Stimulated activated CD4-positive, alpha-beta T cell treated with anti-CD3 and anti-CD28 coated beads, TNF-alpha, amount 100 ng/mL, for 1 hour (primary cell): Measurements from ENCODE around the gene DPYSL5.
"Not testable (repeated sequence)": the region's sequence is repeated elsewhere in the genome, so short reads cannot be mapped to it uniquely, and the experiment has no call there.

Source experiments
- DNase-seq, 3 donors: peaks; one replicate each; pipeline ENCODE4 v3.0.0-alpha.2; 2020; ENCODE audit warnings: low read depth in 3 of 3, low spot score in 1 of 3

The DPYSL5 gene, protein sequence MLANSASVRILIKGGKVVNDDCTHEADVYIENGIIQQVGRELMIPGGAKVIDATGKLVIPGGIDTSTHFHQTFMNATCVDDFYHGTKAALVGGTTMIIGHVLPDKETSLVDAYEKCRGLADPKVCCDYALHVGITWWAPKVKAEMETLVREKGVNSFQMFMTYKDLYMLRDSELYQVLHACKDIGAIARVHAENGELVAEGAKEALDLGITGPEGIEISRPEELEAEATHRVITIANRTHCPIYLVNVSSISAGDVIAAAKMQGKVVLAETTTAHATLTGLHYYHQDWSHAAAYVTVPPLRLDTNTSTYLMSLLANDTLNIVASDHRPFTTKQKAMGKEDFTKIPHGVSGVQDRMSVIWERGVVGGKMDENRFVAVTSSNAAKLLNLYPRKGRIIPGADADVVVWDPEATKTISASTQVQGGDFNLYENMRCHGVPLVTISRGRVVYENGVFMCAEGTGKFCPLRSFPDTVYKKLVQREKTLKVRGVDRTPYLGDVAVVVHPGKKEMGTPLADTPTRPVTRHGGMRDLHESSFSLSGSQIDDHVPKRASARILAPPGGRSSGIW

DNA sequence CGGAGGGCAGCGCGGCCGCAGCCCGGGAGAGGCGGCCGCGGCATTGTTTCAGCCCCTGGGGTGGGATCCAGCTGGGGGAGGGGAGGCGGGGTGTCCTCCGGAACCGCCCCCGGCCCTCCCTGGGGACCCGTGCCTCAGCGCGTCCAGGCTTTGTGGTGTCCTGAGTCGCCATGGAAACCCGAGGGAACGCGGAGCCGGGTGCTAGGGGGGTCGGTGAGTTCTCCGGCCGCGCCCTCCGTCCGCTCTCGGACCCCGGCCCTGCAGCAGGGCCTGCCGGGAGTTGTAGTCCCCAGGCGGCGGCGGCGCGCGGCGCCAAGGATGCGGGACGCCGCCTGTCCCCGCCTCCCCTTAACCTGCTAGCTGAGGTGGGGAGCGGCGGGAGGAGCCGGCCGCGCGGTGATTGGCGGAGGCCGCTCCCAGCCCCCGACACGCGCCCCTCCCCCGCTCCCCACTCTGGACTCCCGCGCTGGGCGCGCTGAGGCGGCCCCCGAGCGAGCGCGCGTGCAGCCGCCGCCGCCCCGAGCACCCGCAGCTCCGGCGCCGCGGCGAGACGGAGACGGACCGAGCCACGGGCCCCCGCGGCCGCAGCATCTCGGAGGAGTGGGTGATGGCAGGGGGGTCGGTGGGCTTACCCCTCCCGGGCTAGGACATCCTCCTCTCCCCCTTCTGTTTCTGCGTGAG is at the start of gene DPYSL5:
TSS of gene DPYSL5 (plus strand) at position 478 of the 681 bp plus-strand sequence. CDS start 50,368 bp downstream, outside the sequence.
- DNase-seq = no peak

DNA sequence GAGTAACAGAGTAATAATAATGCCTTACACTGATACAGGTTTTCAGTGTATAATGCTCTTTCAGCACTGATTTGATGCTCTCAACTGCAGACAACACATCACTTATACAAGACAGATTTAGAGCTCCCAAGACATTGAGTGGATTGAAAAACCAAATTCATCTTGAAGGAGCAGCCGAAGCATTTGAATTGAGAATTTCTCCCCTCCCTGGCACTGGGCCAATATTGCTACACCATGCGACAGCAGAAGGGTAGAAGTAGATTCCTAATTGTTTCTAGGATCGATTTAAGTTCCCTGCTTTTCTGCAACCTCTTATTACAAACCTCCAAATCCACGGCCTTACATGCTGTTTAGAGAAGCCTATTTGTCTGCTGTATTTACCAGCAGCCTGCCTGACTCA is 46.6 kb upstream of the DPYSL5 start:
- DNase-seq = no peak

DNA sequence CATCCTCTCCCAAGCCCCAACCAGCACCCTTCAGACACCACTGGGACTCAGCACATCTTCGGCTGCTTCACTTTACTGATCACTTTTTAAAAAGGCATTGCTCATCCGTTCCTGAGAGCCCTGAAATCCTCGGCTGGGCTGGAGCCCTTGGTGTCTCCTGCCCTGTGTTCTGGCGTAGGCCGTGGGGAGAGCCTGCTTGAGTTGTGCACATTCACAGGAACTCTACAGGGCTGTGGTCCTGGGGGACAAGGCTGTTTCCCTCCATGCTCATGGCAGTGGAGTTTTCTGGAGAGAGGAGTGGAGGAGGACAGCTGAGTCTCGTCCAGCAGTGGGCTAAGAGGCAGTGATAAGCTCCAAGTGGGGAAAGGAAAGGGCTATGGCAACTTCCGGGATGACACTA is 46.1 kb upstream of the DPYSL5 start:
- DNase-seq = no peak

DNA sequence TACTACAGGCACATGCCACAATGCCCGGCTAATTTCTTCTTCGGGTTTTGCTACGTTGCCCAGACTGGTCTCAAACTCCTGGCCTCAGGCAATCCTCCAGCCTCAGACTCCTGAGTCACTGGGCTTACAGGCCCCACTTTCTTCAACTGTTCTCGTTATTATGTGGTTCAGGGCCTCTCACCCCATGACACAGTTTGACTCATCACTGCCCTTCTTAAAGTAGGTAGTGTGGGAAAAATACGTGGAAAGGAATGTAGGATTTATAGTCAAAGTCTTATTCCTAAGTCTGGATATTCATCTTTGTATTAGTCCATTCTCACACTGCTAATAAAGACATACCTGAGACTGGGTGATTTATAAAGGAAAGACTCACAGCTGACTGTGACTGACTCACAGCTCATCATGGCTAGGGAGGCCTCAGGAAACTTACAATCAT is 42.7 kb upstream of the DPYSL5 start:
- no peak for DNase-seq

DNA sequence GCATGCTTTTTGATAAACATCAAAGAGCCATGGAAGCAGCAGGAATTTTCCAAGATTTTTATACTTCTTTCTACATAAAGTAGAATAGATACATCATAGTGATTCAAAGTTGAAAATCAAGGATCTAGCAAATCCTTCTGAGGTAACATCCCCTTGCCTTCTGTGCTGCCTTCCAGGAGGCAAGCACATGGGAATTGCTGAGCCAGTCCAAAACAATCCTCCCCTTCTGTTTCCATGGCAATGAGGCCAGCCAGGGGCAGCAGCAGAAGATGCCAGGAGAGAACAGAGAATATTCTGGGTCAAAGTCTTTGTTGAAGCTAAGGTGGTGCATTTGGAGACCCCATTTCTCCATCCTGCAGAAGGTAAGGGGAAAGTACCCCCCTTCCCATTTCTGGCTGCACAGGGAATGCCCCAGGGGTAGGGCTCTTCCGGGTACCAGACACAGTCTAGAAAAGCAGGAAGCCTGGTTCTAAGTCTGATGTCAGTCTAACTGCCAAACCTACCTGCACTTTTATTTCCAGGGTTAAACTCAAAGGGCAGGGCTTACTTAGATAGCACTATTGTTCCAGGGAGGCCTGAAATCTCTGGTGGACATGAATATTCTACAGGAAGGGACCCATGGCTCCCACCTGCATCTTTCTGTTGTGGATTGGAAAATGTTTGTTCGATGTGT is 40.0 kb upstream of the DPYSL5 start:
- no peak for DNase-seq

DNA sequence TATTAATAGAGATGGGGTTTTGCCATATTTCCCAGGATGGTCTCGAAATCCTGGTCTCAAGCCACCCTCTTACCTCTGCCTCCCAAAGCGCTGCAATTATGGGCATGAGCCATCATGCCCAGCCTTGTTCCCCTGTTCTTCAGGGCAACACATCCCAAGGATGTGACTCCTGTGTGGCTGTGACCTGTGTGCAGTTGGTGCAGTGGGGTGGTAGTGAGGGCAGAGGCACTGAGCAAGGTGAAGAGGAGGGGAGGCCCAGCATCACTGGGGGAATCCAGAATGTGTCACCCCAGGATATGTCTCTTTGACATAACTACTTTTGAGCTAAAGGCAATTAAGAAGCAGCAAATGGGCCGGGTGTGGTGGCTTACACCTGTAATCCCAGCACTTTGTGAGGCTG is 38.7 kb upstream of the DPYSL5 start:
- no peak for DNase-seq

DNA sequence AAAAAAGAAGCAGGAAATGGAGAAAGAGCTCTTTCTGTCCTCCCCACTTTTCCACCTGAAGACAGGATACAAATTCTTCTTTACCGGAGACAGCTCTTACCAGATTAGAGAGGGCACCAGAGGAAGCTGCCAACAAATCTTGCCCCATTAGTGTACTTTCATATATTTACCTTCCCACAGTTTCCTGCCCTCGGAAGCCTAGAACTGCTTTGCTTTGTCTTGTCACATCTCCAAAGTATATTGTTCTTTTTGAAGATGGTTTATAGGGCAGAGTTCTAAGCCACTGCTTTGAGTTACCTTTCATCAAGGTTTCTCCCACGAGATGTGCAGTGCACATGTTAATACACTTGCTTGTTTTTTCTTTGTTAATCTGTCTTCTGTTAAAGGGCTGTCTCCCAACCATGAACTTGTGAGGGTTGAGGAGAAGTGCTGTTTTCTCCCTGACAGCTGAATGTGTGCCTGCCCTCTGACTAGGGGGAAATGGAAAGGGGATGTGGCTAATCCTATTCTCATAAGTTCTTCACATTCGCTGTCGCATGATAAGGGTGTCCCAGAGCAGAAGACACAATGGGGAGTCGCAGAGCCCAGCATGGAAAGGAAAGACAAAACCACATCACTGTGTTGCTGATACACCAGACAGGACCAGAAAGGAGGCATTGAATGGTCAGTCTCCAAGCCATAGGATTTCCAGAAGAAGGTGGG is 37.9 kb upstream of the DPYSL5 start:
- DNase-seq = no peak

DNA sequence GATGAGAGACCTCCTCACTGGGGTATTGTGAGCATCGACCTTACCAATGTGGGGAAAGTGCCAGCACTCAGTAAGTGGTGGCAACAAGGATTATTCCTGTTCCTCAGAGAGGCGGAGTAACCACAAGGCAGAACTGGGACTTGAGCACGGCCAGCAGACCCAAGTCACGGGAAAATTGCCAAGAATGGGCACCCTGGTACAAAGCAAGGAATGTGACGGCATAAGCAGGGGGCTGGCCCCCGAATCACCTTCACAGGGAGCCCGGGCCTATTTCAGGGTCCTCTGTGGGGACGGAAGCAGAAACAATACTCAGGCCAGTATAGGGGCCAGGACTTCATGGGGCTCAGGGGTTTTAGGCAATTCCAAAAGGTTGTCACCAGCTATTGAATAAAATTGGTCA is 36.7 kb upstream of the DPYSL5 start:
- DNase-seq = no peak

DNA sequence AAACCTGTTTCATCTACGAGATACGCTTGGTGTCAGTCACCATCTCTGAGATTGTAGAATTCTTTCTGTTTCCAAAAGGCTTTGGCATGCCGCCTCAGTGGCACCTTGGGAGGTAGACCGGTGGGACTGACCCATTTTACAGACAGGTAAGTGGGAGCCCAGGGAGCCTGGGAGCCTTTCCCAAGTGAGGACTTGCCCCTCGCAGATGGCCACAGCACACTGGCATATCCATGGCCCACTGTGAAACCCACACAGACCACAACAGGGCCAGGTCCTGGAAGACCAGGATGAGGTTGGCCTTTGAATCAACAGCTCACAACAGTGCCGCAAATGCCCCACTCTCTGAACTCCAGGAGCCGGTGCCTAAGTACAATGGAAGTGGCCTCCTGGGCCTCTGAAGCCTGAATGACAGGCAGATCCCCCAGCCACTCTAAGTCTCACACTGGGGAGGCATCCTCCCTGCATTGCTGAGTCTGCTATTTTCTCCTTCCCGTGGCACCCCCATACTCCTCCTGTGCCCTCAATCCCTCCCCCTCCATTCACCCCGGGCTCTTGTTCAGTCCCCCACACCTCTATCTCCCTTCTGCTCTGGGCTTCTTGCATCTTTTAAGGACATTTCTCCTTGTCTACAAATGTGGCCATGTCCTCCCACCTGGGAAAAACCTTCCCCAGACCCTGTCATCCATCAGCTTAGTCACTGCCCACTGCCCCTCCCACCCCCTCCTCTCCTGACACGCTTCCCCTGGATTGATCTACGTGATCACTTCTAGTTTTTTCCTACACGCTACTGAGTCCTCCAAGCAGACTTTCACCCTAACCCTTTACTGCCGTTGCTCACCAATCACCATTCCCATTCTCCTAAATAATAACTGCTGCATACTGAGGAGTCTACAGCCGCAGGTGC is 35.9 kb upstream of the DPYSL5 start:
- DNase-seq = no peak

DNA sequence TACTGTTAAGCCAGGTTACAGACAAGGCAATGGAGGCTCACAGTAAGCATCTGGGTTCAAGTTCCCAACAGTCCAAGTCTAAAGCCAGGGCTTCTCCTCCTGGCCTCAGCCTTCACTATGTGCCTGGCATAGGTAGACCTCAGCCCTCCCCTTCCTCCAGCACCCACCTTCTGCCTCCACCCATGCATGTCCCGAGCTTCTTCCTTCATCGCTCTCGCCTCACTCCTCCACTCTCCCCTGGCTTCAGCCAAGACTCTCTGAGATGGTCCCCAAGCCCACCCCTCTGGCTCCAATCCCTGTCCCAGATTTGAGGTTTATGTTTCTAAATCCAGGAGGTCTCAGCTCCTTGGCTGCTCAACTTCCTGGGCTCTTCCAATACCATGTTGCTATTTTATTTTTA is 35.2 kb upstream of the DPYSL5 start:
- no peak for DNase-seq

DNA sequence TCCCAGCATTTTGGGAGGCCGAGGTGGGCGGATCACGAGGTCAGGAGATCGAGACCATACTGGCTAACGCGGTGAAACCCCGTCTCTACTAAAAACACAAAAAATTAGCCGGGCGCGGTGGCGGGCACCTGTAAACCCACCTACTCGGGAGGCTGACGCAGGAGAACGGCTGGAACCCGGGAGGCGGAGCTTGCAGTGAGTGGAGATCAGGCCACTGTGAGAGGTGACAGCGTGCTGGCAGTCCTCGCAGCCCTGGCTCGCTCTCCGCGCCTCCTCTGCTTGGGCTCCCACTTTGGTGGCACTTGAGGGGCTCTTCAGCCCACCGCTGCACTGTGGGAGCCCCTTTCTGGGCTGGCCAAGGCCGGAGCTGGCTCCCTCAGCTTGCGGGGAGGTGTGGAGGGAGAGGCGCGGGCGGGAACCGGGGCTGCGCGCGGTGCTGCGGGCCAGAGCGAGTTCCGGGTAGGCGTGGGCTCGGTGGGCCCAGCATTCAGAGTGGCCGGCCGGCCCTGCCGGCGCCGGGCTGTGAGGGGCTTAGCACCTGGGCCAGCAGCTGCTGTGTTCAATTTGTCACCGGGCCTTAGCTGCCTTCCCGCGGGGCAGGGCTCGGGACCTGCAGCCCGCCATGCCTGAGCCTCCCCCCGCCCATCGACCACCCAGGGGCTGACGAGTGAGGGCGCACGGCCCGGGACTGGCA is 33.7 kb upstream of the DPYSL5 start:
- not testable (repeated sequence) for DNase-seq

DNA sequence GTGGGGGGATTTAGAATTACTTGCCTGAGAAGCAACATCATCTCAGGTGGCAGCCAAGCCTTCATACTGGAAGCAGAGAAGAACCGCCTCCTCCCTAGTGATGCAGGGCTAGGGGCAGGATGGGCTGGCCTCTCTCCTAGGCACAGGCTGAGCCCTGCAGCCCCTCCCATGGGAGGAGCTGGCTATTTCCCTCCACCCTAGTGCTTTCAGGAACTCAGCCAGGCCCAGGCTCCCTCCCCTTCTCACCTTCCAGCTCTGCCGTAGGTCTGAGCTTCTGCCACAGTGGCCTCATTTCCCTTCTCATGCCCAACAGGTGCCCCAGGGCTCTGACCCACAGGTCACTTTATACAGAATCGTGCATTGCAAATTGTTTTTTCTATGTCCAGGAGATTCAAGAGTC is 31.0 kb upstream of the DPYSL5 start:
- DNase-seq = no peak

DNA sequence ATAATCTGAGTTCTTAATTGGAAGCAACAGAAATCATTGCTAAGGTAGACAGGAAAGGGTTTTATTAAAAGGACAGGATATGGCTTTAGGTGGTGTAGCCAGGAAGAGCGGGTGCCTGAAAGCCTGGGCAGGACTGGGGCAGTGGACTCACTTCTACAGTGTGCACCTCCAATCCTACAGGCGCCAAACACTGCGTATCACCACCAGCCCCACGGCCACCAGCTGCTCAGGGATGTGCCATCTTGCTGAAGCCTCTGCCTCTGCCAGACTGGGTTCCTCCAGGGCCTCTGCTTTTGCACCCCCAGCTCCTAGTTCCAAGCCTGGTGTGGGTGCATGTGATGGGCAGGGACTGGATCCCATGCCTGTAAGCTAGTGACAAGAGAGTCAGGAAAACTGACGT is 29.7 kb upstream of the DPYSL5 start:
- DNase-seq = no peak

DNA sequence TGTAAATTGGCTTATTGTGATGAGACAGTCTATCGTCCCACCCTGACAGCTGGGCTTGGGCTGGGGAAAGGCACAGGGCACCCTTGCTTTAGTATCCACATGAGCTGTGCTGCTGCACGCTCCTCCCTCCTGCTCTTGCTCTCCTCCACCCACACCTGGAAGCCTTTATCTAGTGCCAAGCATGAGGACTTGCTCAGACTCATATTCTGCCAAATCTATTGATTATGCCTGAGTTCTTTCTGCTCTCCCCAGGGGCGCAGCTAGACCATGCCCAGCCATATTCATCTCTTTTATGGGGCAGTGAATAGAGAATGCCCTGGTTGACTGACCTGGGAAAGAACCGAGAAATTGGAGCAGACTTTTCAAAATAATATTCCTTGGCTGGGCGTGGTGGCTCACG is 29.0 kb upstream of the DPYSL5 start:
- DNase-seq = no peak

DNA sequence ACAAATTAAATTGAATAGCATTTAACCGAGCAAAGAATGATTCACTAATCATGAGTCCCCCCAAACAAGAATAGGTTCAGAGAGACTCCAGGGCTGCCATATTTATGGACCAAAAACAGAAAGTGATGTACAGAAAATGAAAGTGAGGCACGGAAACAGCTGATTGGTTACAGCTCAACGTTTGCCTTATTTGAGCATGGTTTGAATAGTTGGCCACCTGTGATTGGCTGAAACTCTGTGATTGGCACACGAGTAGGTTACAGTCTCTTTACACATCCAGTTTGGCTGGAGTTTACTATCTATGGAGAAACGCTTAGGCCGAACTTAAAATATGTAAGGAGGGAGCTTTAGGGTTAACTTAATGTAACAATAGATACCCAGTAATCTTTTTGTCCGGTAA is 27.0 kb upstream of the DPYSL5 start:
- DNase-seq = no peak

DNA sequence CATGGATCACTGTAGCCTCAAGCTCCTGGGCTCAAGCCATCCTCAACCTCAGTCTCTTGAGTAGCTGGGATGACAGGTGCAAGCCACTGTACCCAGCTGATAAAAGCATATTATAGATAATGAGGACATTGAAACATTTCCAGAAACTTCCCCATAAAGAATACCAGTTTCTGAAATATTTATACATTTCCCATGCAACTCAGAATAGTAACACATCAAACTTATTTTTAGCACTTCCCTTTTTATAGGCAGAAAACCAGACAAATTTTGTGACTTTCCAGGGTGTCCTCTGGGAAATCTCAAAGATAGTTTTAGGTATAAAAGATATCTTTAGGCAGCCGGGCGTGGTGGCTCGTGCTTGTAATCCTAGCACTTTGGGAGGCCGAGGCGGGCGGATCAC is 25.1 kb upstream of the DPYSL5 start:
- no peak for DNase-seq

DNA sequence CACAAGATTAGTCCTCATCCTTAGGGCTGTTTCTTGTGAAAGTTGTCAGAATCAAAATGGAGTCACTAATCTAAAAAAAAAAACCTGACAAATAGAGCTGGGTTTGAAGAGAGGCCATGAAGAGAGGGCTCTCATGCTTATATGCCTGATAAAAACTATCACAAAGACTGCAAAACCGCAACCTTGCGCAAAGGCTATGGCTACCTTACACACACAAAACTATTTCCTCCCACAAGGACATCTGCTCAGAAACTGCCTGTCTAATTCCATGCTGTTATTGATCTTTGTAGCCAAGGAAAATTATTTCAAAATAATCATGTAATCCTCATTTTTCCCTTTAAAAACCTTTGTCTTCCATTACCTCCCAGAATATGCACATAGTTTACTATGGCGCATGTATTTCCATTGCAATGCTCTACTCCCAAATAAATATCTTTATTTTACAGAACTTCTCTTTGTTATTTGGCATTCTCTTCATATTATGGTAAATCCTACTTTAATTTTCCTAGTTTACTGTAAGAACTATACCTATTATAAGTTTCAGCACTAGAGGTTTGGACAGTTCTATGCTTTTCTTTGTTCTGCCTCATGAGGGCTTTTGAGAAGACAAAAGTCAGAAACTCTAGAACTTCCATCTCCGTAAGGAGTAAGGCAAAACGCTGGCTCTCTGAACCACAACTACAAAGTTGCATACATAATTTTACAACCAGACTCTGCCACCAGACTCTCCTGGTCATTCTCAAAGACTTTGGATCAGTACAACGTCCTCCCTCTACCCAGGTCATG is 9.6 kb upstream of the DPYSL5 start:
- no peak for DNase-seq

DNA sequence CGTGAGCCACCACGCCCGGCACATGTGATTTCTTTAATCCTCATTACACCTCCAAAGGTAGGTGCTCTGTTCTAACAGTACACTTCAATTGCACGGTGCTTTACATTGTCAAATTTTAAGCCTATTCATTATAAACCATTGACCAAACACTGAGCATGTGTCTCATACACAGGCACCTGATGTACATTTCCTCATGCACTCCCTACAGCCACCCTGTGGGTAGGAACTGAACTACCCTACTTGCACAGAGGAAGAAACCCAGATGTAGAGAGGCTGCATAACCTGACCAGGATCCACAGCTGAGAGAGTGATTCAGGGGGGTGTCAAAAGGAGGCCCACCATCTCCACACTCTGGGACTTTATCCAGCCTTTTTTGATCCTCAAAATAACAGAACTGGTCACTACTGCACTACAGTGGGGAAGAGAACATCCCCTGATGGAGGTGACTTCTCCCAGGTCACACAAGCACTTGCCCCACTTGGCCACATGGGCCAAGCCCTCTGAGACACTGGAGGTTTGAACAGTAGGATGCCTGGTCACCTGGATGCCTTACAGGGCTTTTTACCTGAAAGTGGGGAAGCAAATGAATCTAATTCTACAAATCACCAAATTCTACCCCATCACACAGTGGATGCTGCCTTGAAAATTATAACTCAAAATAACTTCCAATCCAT is 6.9 kb upstream of the DPYSL5 start:
- DNase-seq = no peak
